GM18505 (cell line): ENCODE measurements around the gene BCKDHB.

Experiments used
- ATAC-seq: cut with Tn5 transposase; IDR thresholded peaks from one replicate; pipeline ENCODE4 v1.9.1; 2021; ENCODE audit not compliant: unreplicated experiment
- POLR2A ChIP-seq: IDR thresholded peaks from 4 replicates; pipeline ENCODE4 v1.6.1; 2011; ENCODE audit warnings: borderline replicate concordance; ENCODE audit not compliant: insufficient read depth, insufficient read length; ENCODE audit errors: extremely low read depth

The BCKDHB gene

DNA sequence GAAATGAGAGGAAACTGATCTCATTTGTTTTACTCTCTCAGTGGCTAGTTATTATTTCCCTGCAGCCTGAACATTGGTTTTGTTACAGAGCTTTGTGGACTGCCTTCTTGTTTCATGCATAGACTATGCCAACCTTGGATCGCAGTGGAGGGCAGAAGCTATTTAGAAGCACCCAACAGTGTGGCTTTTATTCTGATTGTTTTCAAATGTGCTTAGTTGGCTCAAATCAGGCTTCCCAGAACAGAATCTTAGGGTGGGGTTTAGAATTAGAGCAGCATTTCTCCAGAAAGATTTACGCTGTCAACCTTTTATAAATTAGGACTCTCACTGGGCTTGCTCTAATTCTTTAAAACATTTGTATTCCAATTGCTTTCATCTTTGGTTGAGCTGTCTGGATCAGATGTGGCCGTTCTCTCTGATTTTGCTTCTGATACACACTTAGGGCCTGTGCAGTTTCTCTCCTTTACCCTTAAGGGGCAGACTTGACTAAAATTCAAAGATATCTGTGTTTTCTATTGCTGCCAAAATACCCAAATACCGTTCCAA lies 210.3 kb downstream of the BCKDHB start:
- ATAC-seq = no peak
- no peak for TF ChIP-seq POLR2A

GRCh38 chr6:80319196-80319595 lies 212.7 kb downstream of the BCKDHB start:
- ATAC-seq = no peak
- TF ChIP-seq POLR2A = no peak

DNA sequence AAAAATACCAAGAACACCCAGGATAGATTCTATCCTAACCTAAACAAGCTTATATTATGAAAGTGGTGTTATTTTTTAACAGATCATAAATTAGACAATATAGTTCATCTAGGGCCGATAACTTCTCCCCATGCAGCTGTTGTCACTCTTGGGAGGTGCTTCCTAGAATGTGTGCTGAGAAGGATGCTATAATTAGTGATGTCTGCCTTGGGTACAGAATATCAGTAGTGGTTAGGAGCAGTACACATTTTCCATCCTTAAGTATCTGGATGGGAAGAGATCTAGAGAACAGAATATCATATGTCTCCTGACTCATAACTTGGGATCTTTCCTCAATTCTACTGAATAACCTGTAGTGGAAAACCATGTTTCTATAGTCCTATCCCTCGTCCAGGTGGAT lies 214.5 kb downstream of the BCKDHB start:
- no peak for TF ChIP-seq POLR2A
- no peak for ATAC-seq

DNA sequence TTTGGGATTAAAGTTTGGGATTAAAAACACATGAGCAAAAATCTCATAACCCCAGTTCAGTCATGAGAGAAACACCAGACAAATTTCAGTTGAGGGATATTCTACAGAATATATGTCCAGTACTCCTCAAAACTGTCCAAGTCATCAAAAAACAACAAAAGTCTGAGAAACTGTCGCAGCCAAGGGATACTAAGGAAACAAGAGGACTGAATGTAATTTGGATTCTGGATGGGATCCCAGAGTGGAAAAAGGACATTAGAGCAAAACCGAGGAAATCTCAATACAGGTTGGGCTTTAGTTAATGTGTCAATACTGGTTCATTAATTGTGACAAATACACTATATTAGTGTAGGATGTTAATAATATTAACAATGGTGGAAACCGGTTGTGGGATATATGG lies 219.3 kb downstream of the BCKDHB start:
- no peak for ATAC-seq
- no peak for TF ChIP-seq POLR2A

DNA sequence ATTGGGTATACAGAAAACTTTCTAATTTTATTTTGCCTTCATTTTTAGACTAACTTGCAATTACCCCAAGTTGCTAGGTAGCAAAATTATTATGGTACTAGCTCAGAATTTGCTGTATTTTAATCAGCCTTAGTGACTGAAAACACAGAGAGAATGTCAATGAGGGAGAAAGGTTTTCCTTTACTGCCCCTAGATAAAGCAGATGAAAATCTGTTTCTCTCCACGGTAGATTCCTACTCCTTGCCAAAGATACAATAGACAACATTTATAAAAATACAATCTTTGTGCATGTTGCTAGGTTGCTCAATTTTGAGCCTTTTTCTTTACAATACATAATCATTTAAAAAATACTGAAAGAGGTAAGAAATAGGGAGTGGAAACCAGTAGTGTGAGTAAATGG lies 222.2 kb downstream of the BCKDHB start:
- no peak for TF ChIP-seq POLR2A
- ATAC-seq = no peak

- no peak for TF ChIP-seq POLR2A
- ATAC-seq = no peak
Measured at GRCh38 chr6:80329496-80329895, 223.0 kb downstream of the BCKDHB start.

- no peak for ATAC-seq
- no peak for TF ChIP-seq POLR2A
Measured at GRCh38 chr6:80330961-80331360, 224.5 kb downstream of the BCKDHB start.

- no peak for ATAC-seq
- TF ChIP-seq POLR2A = no peak
Measured at GRCh38 chr6:80331522-80331921, 225.1 kb downstream of the BCKDHB start.

GRCh38 chr6:80331974-80332373 lies 225.5 kb downstream of the BCKDHB start:
- TF ChIP-seq POLR2A = no peak
- ATAC-seq = no peak

DNA sequence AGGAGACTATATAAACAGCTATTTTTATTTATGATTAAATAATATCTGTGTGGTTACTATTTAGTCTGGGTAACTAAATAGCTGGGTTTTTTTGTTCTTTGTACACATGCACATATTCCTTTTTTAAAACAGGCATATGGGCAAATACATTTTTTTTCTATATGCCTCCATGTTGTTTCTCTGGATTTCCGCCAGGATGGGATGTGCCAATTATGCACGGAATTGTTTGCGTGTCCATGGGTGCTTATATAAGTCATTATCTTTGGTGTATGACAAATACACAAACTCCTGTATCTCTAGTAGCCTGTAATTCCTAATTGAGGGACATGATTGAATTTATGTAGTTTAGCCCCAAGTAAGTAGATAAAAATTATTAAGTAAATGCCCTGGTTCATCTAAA lies 226.9 kb downstream of the BCKDHB start:
- no peak for TF ChIP-seq POLR2A
- no peak for ATAC-seq

DNA sequence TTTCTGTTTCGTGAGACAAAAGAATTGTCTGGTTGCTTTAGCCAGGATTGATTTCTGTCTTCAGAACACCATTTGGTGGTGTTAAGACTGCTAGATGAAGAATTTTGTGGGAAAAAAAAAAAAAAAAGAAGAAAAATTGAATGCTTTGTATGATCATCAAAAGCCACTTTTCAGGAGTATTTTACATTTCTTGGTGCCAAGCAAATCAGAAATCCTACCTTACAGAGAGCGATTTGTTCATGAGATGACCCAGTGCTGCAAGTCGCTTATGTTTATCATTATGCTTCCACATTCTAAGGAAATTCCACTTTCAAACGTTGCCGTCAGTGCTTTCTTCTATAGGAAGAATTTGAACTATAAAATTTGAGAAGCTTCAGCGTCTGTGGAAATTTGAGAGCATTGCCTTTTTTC lies 228.7 kb downstream of the BCKDHB start:
- ATAC-seq = no peak
- TF ChIP-seq POLR2A = no peak

- no peak for TF ChIP-seq POLR2A
- no peak for ATAC-seq
Measured at GRCh38 chr6:80336911-80337310, 230.4 kb downstream of the BCKDHB start.

- no peak for TF ChIP-seq POLR2A
- ATAC-seq = peak; percentile 97
Measured at GRCh38 chr6:80338201-80338836, 231.8 kb downstream of the BCKDHB start.

- no peak for ATAC-seq
- no peak for TF ChIP-seq POLR2A
Measured at GRCh38 chr6:80339421-80339820, 232.9 kb downstream of the BCKDHB start.

DNA sequence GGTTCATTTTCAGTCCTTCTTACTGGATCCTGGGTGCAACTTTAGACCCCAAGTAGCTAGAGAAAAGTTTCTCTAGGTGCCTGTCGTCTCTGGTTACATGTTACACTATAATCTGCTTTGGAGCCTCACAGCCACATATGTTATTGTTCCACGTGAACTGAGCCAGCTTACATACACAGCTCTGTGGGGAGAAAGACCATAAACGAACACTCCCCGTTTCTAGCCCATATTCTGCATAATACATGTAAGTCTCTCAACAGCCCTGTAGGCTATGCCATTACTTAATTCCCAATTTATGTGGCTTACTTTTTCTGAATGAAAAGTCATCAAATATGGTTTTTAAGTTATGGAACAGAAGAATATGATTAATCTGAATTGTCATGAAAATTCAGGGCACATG lies 233.8 kb downstream of the BCKDHB start:
- no peak for ATAC-seq
- no peak for TF ChIP-seq POLR2A

DNA sequence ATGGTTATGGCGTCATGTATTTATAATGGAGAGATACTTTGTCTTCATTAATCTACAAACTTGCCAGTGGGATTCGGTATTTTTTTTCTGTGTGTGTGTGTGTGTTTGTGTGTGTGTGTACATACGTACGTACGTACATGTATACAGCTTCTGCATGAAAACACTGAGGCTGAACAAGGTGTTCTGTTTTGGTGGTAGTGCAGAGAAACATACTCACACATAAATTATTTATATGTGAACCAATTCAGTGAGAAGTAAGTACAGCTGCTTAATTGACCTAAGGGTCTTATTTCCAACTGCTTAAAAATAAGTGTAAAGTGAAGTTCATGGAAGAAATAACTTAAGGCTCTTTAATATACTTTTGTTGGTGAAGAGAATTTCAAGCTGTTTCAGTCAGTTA lies 234.2 kb downstream of the BCKDHB start:
- TF ChIP-seq POLR2A = no peak

DNA sequence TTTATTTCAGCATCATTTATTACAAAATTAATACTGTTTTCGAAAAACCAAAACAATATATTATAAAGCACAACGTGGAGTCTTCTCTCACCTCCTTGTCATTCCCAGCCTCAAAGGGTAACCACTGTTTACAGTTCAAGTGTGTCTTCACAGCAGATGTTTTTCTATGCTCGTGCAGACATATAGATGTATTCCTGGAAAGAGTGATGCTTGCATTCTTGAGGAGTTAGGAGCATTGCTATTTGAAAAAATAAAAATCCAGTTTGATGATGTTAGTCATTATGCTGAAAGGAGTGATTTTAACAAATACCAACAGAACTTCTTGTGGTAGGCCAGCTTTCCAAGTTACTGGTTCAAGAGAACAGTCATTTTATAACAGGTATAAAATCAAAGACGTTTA lies 234.9 kb downstream of the BCKDHB start:
- no peak for TF ChIP-seq POLR2A
- no peak for ATAC-seq

More for the DNA sequence above, 234.2 kb downstream of the BCKDHB start:
- no peak for ATAC-seq
